ENCODE results near the gene ANKH.

The ANKH gene

GRCh38 chr5:14721990-14722656 is 149.5 kb downstream of the ANKH start:
- no peak for TF ChIP-seq CTCF (conservative IDR thresholded peaks at IDR 0.05; ENCODE audit: low read length)
- no peak for DNase-seq (ENCODE audit: low read depth)
- no peak overlapping the region for H3K4me3 ChIP-seq (ENCODE audit: low read length)

GRCh38 chr5:14720236-14720923 is 151.2 kb downstream of the ANKH start:
- TF ChIP-seq CTCF (conservative IDR thresholded peaks at IDR 0.05; ENCODE audit: low read length) = no peak
- DNase-seq (ENCODE audit: low read depth) = peak; percentile 62
- no peak overlapping the region for H3K4me3 ChIP-seq (ENCODE audit: low read length)

DNA sequence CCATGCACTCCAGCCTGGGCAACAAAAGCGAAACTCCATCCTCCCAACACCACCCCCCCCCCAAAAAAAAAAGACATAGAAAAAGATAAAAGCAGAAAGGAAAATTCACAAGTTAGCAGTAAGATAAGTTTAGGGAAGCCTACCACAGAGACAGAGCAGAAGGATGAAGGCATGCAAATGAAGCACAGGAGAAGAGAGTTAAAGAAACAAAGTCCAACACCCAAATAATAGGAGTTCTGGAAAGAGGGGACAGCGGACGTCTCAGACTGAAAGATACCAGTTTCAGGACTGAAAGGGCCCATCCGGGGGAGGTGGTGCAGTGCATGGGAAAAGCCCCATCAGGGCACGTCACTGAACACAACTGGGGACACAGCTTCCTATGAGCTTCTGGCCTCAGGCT is 152.8 kb downstream of the ANKH start:
- H3K4me3 ChIP-seq (ENCODE audit: low read length) = no peak overlapping the region
- no peak for DNase-seq (ENCODE audit: low read depth)
- TF ChIP-seq CTCF (conservative IDR thresholded peaks at IDR 0.05; ENCODE audit: low read length) = no peak

DNA sequence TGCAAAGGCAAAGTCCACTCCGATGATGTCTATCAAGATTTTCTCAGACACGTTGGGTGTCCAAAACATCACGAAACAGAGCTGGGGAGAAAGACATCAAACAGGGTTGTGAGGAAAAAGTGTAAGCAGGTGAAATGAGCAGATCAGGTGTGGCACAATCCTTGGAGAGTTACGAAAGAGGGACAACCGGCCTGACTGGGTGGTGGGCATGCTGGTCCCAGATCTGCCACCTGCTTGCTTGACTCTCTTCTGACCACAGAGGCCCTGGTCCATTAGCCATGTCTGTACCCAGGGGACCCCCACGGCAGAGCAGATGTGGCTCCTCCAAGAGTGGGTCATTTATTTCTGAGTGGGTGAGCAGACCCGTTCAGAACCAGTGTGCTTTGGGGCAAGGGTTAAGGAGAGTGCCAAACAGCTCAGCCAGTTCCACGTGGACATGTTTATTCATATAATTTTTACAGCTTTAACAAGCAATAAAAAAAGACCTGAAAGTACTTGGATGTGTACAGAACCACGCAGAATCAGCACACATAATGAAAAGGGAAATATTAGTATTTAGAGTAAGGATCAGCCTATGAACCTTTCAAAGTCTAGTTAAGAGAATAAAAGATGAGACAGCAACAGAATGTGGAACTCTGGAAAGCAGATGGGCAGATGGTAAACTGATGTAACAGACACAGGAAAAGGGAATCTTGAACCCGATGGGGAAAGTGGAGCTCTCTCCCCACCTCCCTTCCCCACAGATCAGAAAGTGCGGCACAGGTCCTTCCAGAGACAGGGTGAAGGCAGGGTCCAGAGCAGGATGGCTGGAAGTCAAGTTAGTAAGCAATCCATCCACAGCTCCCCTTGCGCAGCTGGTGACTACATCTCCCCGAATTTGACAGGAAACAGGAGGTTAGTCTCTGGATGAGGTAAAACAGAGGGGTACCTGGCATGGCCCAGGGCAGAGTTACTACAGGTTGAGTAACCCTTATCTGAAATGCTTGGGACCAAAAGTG is 154.5 kb downstream of the ANKH start:
- no peak overlapping the region for H3K4me3 ChIP-seq (ENCODE audit: low read length)
- TF ChIP-seq CTCF (conservative IDR thresholded peaks at IDR 0.05; ENCODE audit: low read length) = no peak
- no peak for DNase-seq (ENCODE audit: low read depth)

DNA sequence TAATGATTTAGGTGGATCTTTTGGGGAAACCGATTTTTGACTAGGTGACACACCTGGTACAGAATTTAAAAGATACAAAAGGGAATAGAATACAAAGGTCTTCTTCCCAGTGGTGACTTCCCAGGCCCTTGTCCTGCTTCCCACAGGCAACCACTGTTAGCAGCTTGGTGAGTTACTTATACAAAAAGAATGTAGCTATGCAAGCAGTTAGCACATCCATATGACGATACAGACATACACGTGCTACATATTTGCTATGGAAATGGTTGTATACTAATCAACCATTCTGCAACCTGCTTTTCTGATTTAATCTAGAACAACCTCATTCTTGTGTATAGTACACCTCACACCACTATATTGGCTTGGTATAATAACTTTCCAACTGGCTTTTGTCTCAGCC is 156.1 kb downstream of the ANKH start:
- no peak overlapping the region for H3K4me3 ChIP-seq (ENCODE audit: low read length)
- TF ChIP-seq CTCF (conservative IDR thresholded peaks at IDR 0.05; ENCODE audit: low read length) = no peak
- DNase-seq (ENCODE audit: low read depth) = peak; percentile 58

DNA sequence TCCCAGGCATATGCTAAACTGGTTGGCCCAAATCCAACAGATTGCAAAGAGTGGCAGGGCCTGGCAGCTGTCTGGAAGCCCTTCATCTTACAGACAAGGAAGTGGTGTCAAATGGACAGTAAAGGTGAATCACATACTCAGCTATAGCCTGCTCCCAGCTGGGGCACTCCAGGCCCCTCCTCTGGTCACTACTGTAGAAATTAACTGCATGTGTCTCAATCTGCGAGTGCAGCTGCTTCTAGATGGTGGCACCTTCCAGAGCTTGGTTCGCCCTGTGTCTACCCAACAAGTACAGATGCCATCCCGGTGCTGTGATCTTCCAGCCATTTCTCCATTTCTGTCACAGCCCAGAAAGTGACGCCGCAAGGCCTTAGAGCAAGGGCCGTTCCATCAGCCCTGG is 156.9 kb downstream of the ANKH start:
- DNase-seq (ENCODE audit: low read depth) = no peak
- no peak overlapping the region for H3K4me3 ChIP-seq (ENCODE audit: low read length)
- no peak for TF ChIP-seq CTCF (conservative IDR thresholded peaks at IDR 0.05; ENCODE audit: low read length)

Measured in AG10803 (cell line).